Measurements from ENCODE around the gene RORB. TPM values are rescaled to one million over a fixed set of nuclear protein-coding genes. Genes with fewer than 3 reads are reported as not detected.

RORB gene
- total RNA-seq, 1 experiment from 2014 or later: 0.08 TPM

DNA sequence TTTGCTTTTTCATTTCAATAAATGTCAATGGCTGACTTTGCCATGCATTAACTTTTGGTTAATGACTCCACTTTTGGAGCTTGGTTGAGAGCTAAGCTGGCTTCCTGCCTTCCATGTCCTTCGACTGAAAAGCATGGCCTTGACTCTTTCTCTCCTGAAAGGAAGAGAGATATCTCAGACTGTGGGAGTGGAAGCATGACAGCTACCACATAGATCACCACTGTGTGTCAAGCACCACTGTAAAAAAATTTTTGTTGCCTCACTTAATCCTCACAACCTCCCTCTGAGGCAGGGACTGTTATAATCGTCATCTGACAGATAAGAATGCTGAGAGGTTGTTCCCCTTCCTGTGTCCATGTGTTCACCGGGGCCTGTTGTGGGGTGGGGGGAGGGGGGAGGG lies 184.8 kb downstream of the RORB start:
- in situ Hi-C loops (cut with HindIII; ENCODE audit: low pct_unique_long_range_greater_than_20kb, low sequenced_read_pairs) (no loop called here), intact Hi-C loops (cut with micrococcal nuclease; ENCODE audit: unreplicated experiment) (no loop called here)
- H3K9me3 ChIP-seq (ENCODE audit: control insufficient read depth, insufficient read depth, low read depth, low read length): no peaks in the 10 kb centered on the region
- CTCF ChIA-PET: no interaction called here
- H3K4me3 ChIP-seq (ENCODE audit: low read depth in 2 of 2, low read length in 2 of 2): no peak overlapping the region
- H3K27ac ChIP-seq (ENCODE audit: low read length): no peak overlapping the region
- TF ChIP-seq POLR2AphosphoS5 (IDR thresholded peaks at IDR 0.05; ENCODE audit: low read depth, low read length): no peak
- TF ChIP-seq, protein P1, sequence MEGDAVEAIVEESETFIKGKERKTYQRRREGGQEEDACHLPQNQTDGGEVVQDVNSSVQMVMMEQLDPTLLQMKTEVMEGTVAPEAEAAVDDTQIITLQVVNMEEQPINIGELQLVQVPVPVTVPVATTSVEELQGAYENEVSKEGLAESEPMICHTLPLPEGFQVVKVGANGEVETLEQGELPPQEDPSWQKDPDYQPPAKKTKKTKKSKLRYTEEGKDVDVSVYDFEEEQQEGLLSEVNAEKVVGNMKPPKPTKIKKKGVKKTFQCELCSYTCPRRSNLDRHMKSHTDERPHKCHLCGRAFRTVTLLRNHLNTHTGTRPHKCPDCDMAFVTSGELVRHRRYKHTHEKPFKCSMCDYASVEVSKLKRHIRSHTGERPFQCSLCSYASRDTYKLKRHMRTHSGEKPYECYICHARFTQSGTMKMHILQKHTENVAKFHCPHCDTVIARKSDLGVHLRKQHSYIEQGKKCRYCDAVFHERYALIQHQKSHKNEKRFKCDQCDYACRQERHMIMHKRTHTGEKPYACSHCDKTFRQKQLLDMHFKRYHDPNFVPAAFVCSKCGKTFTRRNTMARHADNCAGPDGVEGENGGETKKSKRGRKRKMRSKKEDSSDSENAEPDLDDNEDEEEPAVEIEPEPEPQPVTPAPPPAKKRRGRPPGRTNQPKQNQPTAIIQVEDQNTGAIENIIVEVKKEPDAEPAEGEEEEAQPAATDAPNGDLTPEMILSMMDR (IDR thresholded peaks at IDR 0.05): no peak
- TF ChIP-seq TCF7L2 (IDR thresholded peaks at IDR 0.05; ENCODE audit: low read depth, low read length): no peak
- TF ChIP-seq, protein P2, sequence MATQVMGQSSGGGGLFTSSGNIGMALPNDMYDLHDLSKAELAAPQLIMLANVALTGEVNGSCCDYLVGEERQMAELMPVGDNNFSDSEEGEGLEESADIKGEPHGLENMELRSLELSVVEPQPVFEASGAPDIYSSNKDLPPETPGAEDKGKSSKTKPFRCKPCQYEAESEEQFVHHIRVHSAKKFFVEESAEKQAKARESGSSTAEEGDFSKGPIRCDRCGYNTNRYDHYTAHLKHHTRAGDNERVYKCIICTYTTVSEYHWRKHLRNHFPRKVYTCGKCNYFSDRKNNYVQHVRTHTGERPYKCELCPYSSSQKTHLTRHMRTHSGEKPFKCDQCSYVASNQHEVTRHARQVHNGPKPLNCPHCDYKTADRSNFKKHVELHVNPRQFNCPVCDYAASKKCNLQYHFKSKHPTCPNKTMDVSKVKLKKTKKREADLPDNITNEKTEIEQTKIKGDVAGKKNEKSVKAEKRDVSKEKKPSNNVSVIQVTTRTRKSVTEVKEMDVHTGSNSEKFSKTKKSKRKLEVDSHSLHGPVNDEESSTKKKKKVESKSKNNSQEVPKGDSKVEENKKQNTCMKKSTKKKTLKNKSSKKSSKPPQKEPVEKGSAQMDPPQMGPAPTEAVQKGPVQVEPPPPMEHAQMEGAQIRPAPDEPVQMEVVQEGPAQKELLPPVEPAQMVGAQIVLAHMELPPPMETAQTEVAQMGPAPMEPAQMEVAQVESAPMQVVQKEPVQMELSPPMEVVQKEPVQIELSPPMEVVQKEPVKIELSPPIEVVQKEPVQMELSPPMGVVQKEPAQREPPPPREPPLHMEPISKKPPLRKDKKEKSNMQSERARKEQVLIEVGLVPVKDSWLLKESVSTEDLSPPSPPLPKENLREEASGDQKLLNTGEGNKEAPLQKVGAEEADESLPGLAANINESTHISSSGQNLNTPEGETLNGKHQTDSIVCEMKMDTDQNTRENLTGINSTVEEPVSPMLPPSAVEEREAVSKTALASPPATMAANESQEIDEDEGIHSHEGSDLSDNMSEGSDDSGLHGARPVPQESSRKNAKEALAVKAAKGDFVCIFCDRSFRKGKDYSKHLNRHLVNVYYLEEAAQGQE (IDR thresholded peaks at IDR 0.05; ENCODE audit: insufficient read depth in 1 of 2, low read depth in 2 of 2, low read length in 1 of 2): no peak
- TF ChIP-seq SIN3A (IDR thresholded peaks at IDR 0.05; ENCODE audit: borderline replicate concordance, insufficient read depth, low read depth, low read length): no peak
- no peaks in the 10 kb centered on the region for H3K27me3 ChIP-seq (ENCODE audit: control insufficient read depth, insufficient read depth, low read length)
- BruUV-seq (replicated peaks): no TSS peak
- DNase-seq (ENCODE audit: low read depth, low spot score) (no peak), ATAC-seq (no peak)
- POLR2A ChIA-PET: no interaction called here
- H3K36me3 ChIP-seq (ENCODE audit: control insufficient read depth, insufficient read depth, low read length): no peaks in the 10 kb centered on the region
- H3K4me1 ChIP-seq (ENCODE audit: control insufficient read depth, insufficient read depth, low read length): no peaks in the 10 kb centered on the region

DNA sequence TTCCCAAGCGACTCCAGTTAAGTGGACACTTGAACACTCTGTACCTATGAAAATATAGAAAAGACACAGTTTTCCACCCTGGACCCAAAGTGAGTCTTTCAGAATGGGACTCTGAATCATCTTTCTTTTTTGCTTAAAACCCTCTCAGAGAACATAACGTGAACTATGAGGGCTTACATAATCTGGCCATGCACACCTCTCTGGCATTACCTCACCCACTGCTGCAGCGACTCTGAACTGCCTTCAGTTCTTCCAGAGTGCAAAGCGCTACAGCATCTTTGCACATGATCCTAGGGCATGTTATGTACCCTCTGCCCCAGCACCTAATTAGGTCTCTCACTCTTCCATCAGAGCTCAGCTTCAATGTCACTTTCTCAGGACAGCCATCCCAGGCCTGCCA lies 186.2 kb downstream of the RORB start:
- TF ChIP-seq POLR2AphosphoS5 (IDR thresholded peaks at IDR 0.05; ENCODE audit: low read depth, low read length) (no peak), TCF7L2 (IDR thresholded peaks at IDR 0.05; ENCODE audit: low read depth, low read length) (no peak)
- TF ChIP-seq, protein P1 (IDR thresholded peaks at IDR 0.05): no peak
- TF ChIP-seq, protein P2 (IDR thresholded peaks at IDR 0.05; ENCODE audit: insufficient read depth in 1 of 2, low read depth in 2 of 2, low read length in 1 of 2): no peak
- in situ Hi-C loops (cut with HindIII; ENCODE audit: low pct_unique_long_range_greater_than_20kb, low sequenced_read_pairs) (no loop called here), intact Hi-C loops (cut with micrococcal nuclease; ENCODE audit: unreplicated experiment) (no loop called here)
- no peaks in the 10 kb centered on the region for H3K4me1 ChIP-seq (ENCODE audit: control insufficient read depth, insufficient read depth, low read length)
- ATAC-seq (no peak), DNase-seq (ENCODE audit: low read depth, low spot score) (no peak)
- POLR2A ChIA-PET: no interaction called here
- no TSS peak for BruUV-seq (replicated peaks)
- CTCF ChIA-PET: no interaction called here
- H3K4me3 ChIP-seq (ENCODE audit: low read depth in 2 of 2, low read length in 2 of 2): no peak overlapping the region
- H3K9me3 ChIP-seq (ENCODE audit: control insufficient read depth, insufficient read depth, low read depth, low read length): no peaks in the 10 kb centered on the region
- H3K27me3 ChIP-seq (ENCODE audit: control insufficient read depth, insufficient read depth, low read length): no peaks in the 10 kb centered on the region
- H3K27ac ChIP-seq (ENCODE audit: low read length): no peak overlapping the region
- H3K36me3 ChIP-seq (ENCODE audit: control insufficient read depth, insufficient read depth, low read length): no peaks in the 10 kb centered on the region

All from Panc1 (cell line).